ENCODE measurements around the gene OXGR1.
"Not testable (repeated sequence)": the region's sequence is repeated elsewhere in the genome, so short reads cannot be mapped to it uniquely, and the experiment has no call there.

OXGR1 gene

GRCh38 chr13:96994017-96994857, at the start of gene OXGR1:
OXGR1 (minus strand) TSS chr13:96994476; CDS start chr13:96987759, 6,717 bp downstream.
- in situ Hi-C loops (cut with HindIII; ENCODE audit: low sequenced_read_pairs), result no loop called here

GRCh38 chr13:97043302-97043701, 49.0 kb upstream of the OXGR1 start:
- in situ Hi-C loops (cut with HindIII; ENCODE audit: low sequenced_read_pairs), result no loop called here

GRCh38 chr13:97030705-97031452, 36.6 kb upstream of the OXGR1 start:
- in situ Hi-C loops (cut with HindIII; ENCODE audit: low sequenced_read_pairs), result no loop called here

- in situ Hi-C loops (cut with HindIII; ENCODE audit: low sequenced_read_pairs), result no loop called here
Observed at GRCh38 chr13:97028441-97029299, 34.4 kb upstream of the OXGR1 start.

GRCh38 chr13:97027162-97027554, 32.9 kb upstream of the OXGR1 start:
- in situ Hi-C loops (cut with HindIII; ENCODE audit: low sequenced_read_pairs), result no loop called here

- in situ Hi-C loops (cut with HindIII; ENCODE audit: low sequenced_read_pairs), result no loop called here
Observed at GRCh38 chr13:97026531-97027161, 32.4 kb upstream of the OXGR1 start.

- in situ Hi-C loops (cut with HindIII; ENCODE audit: low sequenced_read_pairs), result not testable (repeated sequence)
Observed at GRCh38 chr13:97023812-97024211, 29.5 kb upstream of the OXGR1 start.

- in situ Hi-C loops (cut with HindIII; ENCODE audit: low sequenced_read_pairs), result no loop called here
Observed at GRCh38 chr13:97023117-97023516, 28.8 kb upstream of the OXGR1 start.

GRCh38 chr13:97021241-97021640, 27.0 kb upstream of the OXGR1 start:
- in situ Hi-C loops (cut with HindIII; ENCODE audit: low sequenced_read_pairs), result no loop called here

GRCh38 chr13:97020689-97021240, 26.5 kb upstream of the OXGR1 start:
- in situ Hi-C loops (cut with HindIII; ENCODE audit: low sequenced_read_pairs), result no loop called here

- in situ Hi-C loops (cut with HindIII; ENCODE audit: low sequenced_read_pairs), result no loop called here
Observed at GRCh38 chr13:97020194-97020593, 25.9 kb upstream of the OXGR1 start.

- in situ Hi-C loops (cut with HindIII; ENCODE audit: low sequenced_read_pairs), result no loop called here
Observed at GRCh38 chr13:97019236-97019635, 25.0 kb upstream of the OXGR1 start.

- in situ Hi-C loops (cut with HindIII; ENCODE audit: low sequenced_read_pairs), result no loop called here
Observed at GRCh38 chr13:97018029-97018819, 23.9 kb upstream of the OXGR1 start.

GRCh38 chr13:97017322-97017721, 23.0 kb upstream of the OXGR1 start:
- in situ Hi-C loops (cut with HindIII; ENCODE audit: low sequenced_read_pairs), result no loop called here

- in situ Hi-C loops (cut with HindIII; ENCODE audit: low sequenced_read_pairs), result no loop called here
Observed at GRCh38 chr13:97015661-97016350, 21.5 kb upstream of the OXGR1 start.

GRCh38 chr13:97012251-97013048, 18.2 kb upstream of the OXGR1 start:
- in situ Hi-C loops (cut with HindIII; ENCODE audit: low sequenced_read_pairs), result no loop called here

GRCh38 chr13:97011446-97012131, 17.3 kb upstream of the OXGR1 start:
- in situ Hi-C loops (cut with HindIII; ENCODE audit: low sequenced_read_pairs), result no loop called here

GRCh38 chr13:97008643-97009042, 14.4 kb upstream of the OXGR1 start:
- in situ Hi-C loops (cut with HindIII; ENCODE audit: low sequenced_read_pairs), result no loop called here

Measured in endothelial cell of hepatic sinusoid (primary cell).